A549 (cell line): ENCODE results near the gene GPATCH1.

ENCODE experiments used
- JUNB ChIP-seq: fragments of >200 bp; sonication (Bioruptor Twin); formaldehyde crosslinking; IDR thresholded peaks from 2 replicates; pipeline ENCODE4 v1.6.1; 2016
- KDM1A ChIP-seq: fragments of 200-600 bp; sonication (generic); IDR thresholded peaks from 2 replicates; pipeline ENCODE4 v1.6.1; 2016; ENCODE audit warnings: low read depth, mild to moderate bottlenecking
- POLR2A ChIP-seq: IDR thresholded peaks from 2 replicates; pipeline ENCODE4 v1.6.1; 2012; ENCODE audit warnings: mild to moderate bottlenecking, low read length
- TF ChIP-seq, protein P1 (sequence below): fragments of >200 bp; sonication (Bioruptor Twin); formaldehyde crosslinking; IDR thresholded peaks from 3 replicates; pipeline ENCODE4 v1.5.1; 2016
- TF ChIP-seq, protein P2 (sequence below): fragments of 200-600 bp; sonication (generic); IDR thresholded peaks from 2 replicates; pipeline ENCODE4 v1.6.1; 2016; ENCODE audit warnings: antibody characterized with exemption, mild to moderate bottlenecking, moderate library complexity
- TF ChIP-seq, protein P3 (sequence below): fragments of 250-450 bp; sonication (Bioruptor Pico); IDR thresholded peaks from 2 replicates; pipeline ENCODE4 v1.5.0; 2021; ENCODE audit warnings: mild to moderate bottlenecking, moderate library complexity, borderline replicate concordance

DNA sequence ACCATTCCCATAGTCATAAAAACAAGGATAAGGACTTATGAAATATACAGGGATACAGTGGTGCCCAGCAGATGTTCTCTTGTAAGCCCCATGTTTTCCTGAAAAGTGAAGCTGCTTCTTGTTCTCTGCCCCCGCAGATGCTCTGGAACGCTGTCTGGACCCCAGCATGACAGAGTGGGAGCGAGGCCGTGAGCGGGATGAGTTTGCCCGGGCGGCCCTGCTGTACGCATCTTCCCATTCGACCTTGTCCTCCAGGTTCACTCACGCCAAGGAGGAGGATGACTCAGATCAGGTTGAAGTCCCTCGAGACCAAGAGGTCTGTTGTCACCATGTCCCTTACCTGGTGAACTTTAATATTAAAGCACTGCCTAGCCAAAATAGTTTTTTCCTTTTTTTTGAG is 30.6 kb downstream of the GPATCH1 start:
- TF ChIP-seq KDM1A: no peak
- TF ChIP-seq, protein P1, sequence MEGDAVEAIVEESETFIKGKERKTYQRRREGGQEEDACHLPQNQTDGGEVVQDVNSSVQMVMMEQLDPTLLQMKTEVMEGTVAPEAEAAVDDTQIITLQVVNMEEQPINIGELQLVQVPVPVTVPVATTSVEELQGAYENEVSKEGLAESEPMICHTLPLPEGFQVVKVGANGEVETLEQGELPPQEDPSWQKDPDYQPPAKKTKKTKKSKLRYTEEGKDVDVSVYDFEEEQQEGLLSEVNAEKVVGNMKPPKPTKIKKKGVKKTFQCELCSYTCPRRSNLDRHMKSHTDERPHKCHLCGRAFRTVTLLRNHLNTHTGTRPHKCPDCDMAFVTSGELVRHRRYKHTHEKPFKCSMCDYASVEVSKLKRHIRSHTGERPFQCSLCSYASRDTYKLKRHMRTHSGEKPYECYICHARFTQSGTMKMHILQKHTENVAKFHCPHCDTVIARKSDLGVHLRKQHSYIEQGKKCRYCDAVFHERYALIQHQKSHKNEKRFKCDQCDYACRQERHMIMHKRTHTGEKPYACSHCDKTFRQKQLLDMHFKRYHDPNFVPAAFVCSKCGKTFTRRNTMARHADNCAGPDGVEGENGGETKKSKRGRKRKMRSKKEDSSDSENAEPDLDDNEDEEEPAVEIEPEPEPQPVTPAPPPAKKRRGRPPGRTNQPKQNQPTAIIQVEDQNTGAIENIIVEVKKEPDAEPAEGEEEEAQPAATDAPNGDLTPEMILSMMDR: no peak
- no peak for TF ChIP-seq POLR2A
- TF ChIP-seq JUNB: no peak
- TF ChIP-seq, protein P2, sequence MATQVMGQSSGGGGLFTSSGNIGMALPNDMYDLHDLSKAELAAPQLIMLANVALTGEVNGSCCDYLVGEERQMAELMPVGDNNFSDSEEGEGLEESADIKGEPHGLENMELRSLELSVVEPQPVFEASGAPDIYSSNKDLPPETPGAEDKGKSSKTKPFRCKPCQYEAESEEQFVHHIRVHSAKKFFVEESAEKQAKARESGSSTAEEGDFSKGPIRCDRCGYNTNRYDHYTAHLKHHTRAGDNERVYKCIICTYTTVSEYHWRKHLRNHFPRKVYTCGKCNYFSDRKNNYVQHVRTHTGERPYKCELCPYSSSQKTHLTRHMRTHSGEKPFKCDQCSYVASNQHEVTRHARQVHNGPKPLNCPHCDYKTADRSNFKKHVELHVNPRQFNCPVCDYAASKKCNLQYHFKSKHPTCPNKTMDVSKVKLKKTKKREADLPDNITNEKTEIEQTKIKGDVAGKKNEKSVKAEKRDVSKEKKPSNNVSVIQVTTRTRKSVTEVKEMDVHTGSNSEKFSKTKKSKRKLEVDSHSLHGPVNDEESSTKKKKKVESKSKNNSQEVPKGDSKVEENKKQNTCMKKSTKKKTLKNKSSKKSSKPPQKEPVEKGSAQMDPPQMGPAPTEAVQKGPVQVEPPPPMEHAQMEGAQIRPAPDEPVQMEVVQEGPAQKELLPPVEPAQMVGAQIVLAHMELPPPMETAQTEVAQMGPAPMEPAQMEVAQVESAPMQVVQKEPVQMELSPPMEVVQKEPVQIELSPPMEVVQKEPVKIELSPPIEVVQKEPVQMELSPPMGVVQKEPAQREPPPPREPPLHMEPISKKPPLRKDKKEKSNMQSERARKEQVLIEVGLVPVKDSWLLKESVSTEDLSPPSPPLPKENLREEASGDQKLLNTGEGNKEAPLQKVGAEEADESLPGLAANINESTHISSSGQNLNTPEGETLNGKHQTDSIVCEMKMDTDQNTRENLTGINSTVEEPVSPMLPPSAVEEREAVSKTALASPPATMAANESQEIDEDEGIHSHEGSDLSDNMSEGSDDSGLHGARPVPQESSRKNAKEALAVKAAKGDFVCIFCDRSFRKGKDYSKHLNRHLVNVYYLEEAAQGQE: no peak
- TF ChIP-seq, protein P3, sequence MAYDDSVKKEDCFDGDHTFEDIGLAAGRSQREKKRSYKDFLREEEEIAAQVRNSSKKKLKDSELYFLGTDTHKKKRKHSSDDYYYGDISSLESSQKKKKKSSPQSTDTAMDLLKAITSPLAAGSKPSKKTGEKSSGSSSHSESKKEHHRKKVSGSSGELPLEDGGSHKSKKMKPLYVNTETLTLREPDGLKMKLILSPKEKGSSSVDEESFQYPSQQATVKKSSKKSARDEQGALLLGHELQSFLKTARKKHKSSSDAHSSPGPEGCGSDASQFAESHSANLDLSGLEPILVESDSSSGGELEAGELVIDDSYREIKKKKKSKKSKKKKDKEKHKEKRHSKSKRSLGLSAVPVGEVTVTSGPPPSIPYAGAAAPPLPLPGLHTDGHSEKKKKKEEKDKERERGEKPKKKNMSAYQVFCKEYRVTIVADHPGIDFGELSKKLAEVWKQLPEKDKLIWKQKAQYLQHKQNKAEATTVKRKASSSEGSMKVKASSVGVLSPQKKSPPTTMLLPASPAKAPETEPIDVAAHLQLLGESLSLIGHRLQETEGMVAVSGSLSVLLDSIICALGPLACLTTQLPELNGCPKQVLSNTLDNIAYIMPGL (CRISPR knock-in tag): no peak
